Myocyte (in vitro differentiated cells): ENCODE data around the gene DRGX. TPM values are rescaled to one million over a fixed set of nuclear protein-coding genes. Genes with fewer than 3 reads are reported as not detected.

Source experiments
- DNase-seq: peaks from one replicate; pipeline ENCODE4 v3.0.0-alpha.2; 2012; ENCODE audit warnings: low read depth
- total RNA-seq: library from RNA; depleted of rRNA; stranded (reverse); fragments of >200 nt; gene quantifications from 2 replicates; pipeline ENCODE4 v1.2.3, GENCODE V29; 2014

Gene DRGX
- total RNA-seq, 1 donor from 2014 or later, result not detected

- DNase-seq, result no peak
Measured at GRCh38 chr10:49383853-49384252, 12.0 kb downstream of the DRGX start.

- no peak for DNase-seq
Measured at GRCh38 chr10:49382826-49383225, 13.1 kb downstream of the DRGX start.

GRCh38 chr10:49382226-49382625 lies 13.7 kb downstream of the DRGX start:
- DNase-seq, result no peak

GRCh38 chr10:49381111-49381900 lies 14.6 kb downstream of the DRGX start:
- DNase-seq, result no peak

GRCh38 chr10:49379596-49380410 lies 16.1 kb downstream of the DRGX start:
- DNase-seq, result peak; percentile 6

- DNase-seq, result no peak
Measured at GRCh38 chr10:49377256-49377655, 18.6 kb downstream of the DRGX start.

GRCh38 chr10:49375611-49376010 lies 20.3 kb downstream of the DRGX start:
- DNase-seq, result no peak

- no peak for DNase-seq
Measured at GRCh38 chr10:49374740-49375139, 21.1 kb downstream of the DRGX start.

GRCh38 chr10:49373361-49373760 lies 22.5 kb downstream of the DRGX start:
- no peak for DNase-seq

- DNase-seq, result no peak
Measured at GRCh38 chr10:49371967-49372366, 23.9 kb downstream of the DRGX start.

GRCh38 chr10:49370326-49371100 lies 25.4 kb downstream of the DRGX start:
- DNase-seq, result no peak

GRCh38 chr10:49369216-49370162 lies 26.4 kb downstream of the DRGX start:
- DNase-seq, result no peak

- DNase-seq, result no peak
Measured at GRCh38 chr10:49368256-49368655, 27.6 kb downstream of the DRGX start.

GRCh38 chr10:49367600-49367999 lies 28.3 kb downstream of the DRGX start:
- peak; percentile 28 for DNase-seq

- DNase-seq, result no peak
Measured at GRCh38 chr10:49366460-49366859, 29.4 kb downstream of the DRGX start.

- DNase-seq, result no peak
Measured at GRCh38 chr10:49365675-49366415, 30.0 kb downstream of the DRGX start.

GRCh38 chr10:49365275-49365674 lies 30.6 kb downstream of the DRGX start:
- DNase-seq, result no peak

GRCh38 chr10:49364747-49365146 lies 31.1 kb downstream of the DRGX start:
- no peak for DNase-seq

- no peak for DNase-seq
Measured at GRCh38 chr10:49364051-49364450, 31.8 kb downstream of the DRGX start.
